Breast epithelium (tissue), 3 donors: ENCODE data around the gene ZNF48.

Experiments
- CTCF ChIP-seq, 3 donors: fragments of 450-650 bp; IDR thresholded peaks; one replicate each; pipeline ENCODE4 v1.5.1; 2016 to 2017; ENCODE audit warnings: antibody characterized with exemption in 3 of 3, mild to moderate bottlenecking in 3 of 3, moderate library complexity in 3 of 3
- POLR2AphosphoS5 ChIP-seq, 3 donors: sonication (generic); formaldehyde crosslinking; IDR thresholded peaks; one replicate each; pipeline ENCODE4 v1.6.1; 2017; ENCODE audit warnings: antibody characterized with exemption in 3 of 3

- TF ChIP-seq POLR2AphosphoS5 (IDR thresholded peaks at IDR 0.05) (no peak), CTCF (IDR thresholded peaks at IDR 0.05) (no peak)
Measured at GRCh38 chr16:30346286-30346685, 48.9 kb upstream of the ZNF48 start.
